ENCODE results near the gene TOM1L2.

Gene TOM1L2

GRCh38 chr17:17814162-17815061 lies 157.8 kb downstream of the TOM1L2 start:
- peaks cover 16% of the 10 kb centered on the region for H3K27me3 ChIP-seq (ENCODE audit: insufficient read depth, low read length)
- no peak overlapping the region for H3K27ac ChIP-seq (ENCODE audit: low read length)
- no peak overlapping the region for H3K4me3 ChIP-seq (ENCODE audit: low read length)
- no peaks in the 10 kb centered on the region for H3K9me3 ChIP-seq (ENCODE audit: insufficient read depth, low read depth, low read length)
- peaks cover 59% of the 10 kb centered on the region for H3K36me3 ChIP-seq (ENCODE audit: insufficient read depth, low read depth, low read length)
- H3K4me1 ChIP-seq (ENCODE audit: insufficient read depth, low read length): peaks cover 8% of the 10 kb centered on the region; the same call in 1 of the 2 replicates
- no peak overlapping the region for H3K9ac ChIP-seq (ENCODE audit: low read depth, low read length)

DNA sequence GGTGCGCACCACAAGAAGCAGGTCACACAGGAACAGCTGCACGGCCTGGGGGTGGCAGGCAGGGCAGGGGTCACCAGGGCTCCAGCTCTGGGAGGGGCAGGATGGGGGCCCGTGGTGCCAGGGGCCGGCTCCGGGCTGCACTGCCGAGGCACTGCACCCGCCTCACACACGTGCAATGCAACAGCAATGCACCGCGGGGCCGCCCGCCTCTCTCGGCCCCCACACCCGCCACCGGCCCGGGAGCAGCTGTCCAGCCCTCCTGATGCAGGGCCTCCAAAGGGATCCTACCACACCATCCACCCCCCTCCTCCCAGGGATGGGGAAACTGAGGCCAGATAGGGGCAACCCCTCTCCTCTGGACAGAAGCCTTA lies 158.5 kb downstream of the TOM1L2 start:
- no peak overlapping the region for H3K9ac ChIP-seq (ENCODE audit: low read depth, low read length)
- H3K27me3 ChIP-seq (ENCODE audit: insufficient read depth, low read length): peaks cover 23% of the 10 kb centered on the region
- H3K9me3 ChIP-seq (ENCODE audit: insufficient read depth, low read depth, low read length): no peaks in the 10 kb centered on the region
- H3K27ac ChIP-seq (ENCODE audit: low read length): no peak overlapping the region
- no peak overlapping the region for H3K4me3 ChIP-seq (ENCODE audit: low read length)
- peaks cover 52% of the 10 kb centered on the region for H3K36me3 ChIP-seq (ENCODE audit: insufficient read depth, low read depth, low read length)
- H3K4me1 ChIP-seq (ENCODE audit: insufficient read depth, low read length): peaks cover 8% of the 10 kb centered on the region; the same call in 1 of the 2 replicates

DNA sequence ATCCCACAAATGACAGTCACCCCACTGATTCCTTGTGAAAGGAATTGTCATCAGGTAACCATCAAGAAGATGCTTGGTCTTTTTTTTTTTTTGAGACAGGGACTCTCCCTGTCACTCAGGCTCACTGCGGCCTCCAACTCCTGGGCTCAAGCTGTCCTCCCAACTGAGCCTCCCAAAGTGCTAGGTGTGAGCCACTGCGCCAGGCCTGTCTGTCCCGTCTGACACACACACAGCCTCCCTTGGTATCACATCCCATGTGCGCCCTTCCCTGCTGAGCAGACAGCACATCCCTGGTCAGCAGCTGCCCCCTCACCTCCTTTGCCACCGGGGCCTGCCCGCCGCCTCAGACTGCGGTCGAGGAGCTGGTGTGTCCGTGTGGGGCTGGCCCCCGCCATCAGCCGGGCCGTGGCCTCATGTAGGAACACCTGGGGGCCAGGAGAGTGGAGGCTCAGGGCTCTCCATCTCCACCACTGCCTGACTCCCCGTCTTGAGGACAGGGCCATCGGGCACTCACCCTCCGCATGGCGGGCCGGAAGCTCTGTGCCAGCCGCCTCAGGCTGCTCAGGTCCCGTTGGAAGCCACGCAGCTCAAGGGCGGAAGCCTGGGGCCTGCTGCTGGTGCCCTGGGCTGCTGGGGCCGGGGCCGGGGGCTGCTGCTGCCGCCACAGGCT lies 159.0 kb downstream of the TOM1L2 start:
- peaks cover 8% of the 10 kb centered on the region; the same call in 1 of the 2 replicates for H3K4me1 ChIP-seq (ENCODE audit: insufficient read depth, low read length)
- H3K36me3 ChIP-seq (ENCODE audit: insufficient read depth, low read depth, low read length): peaks cover 47% of the 10 kb centered on the region
- H3K27ac ChIP-seq (ENCODE audit: low read length): no peak overlapping the region

DNA sequence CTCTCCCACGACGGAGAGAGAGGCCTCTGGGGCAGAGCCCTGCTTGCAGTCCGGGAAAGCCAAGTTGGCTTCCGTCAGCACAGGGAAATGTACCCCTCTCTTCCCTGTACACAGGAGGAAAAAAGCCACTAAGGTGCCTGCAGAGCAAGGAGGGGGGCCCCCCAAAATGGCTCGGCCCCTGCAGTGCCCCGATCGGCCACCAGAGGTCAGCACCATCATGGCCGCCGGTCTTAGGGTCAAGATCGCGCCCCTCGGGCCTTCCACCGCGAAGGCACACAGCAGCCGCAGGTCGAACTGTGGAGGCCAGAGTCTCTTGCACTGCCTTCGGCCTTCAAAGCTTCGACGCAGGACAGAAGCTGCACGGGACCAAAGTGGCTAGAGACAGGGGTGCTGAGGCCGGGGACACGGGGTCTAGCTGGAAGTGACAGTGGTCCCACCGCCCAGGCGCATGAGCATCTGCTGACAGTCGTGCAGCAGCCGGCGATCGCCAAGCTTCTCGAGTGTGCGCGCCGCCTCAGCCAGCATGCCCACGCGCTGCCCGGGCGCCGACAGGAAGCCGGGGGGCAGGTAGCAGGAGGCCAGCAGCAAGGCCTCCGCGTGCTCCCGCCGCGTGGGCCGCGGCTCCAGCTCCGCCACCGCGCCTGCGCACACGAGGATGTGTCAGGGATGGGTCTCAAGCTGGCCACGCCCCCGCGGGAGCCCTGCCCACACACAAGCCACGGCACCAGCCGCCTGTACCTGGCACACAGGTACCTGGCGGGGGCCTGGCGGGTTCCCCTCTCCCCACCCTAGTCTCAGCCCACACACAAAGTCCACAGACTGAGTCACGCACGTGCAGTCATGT lies 159.8 kb downstream of the TOM1L2 start:
- H3K9ac ChIP-seq (ENCODE audit: low read depth, low read length): no peak overlapping the region
- peaks cover 41% of the 10 kb centered on the region for H3K36me3 ChIP-seq (ENCODE audit: insufficient read depth, low read depth, low read length)
- no peaks in the 10 kb centered on the region for H3K9me3 ChIP-seq (ENCODE audit: insufficient read depth, low read depth, low read length)
- H3K27me3 ChIP-seq (ENCODE audit: insufficient read depth, low read length): peaks cover 34% of the 10 kb centered on the region
- H3K4me1 ChIP-seq (ENCODE audit: insufficient read depth, low read length): peaks cover 8% of the 10 kb centered on the region; the same call in 1 of the 2 replicates
- H3K4me3 ChIP-seq (ENCODE audit: low read length): 0 out of 2 replicates have a peak overlapping the region, but pooled peaks have one; percentile 24
- no peak overlapping the region for H3K27ac ChIP-seq (ENCODE audit: low read length)

More for the DNA sequence above, 159.0 kb downstream of the TOM1L2 start:
- Histone ChIP-seq H3K9ac (ENCODE audit: low read depth, low read length) (no peak overlapping the region), H3K9me3 (ENCODE audit: insufficient read depth, low read depth, low read length) (no peaks in the 10 kb centered on the region), H3K4me3 (ENCODE audit: low read length) (no peak overlapping the region), H3K27me3 (ENCODE audit: insufficient read depth, low read length) (peaks cover 27% of the 10 kb centered on the region)

- Histone ChIP-seq H3K36me3 (ENCODE audit: insufficient read depth, low read depth, low read length) (peaks cover 33% of the 10 kb centered on the region), H3K27me3 (ENCODE audit: insufficient read depth, low read length) (peaks cover 35% of the 10 kb centered on the region), H3K4me1 (ENCODE audit: insufficient read depth, low read length) (peaks cover 8% of the 10 kb centered on the region; the same call in 1 of the 2 replicates), H3K4me3 (ENCODE audit: low read length) (peak overlapping the region; percentile 24), H3K9ac (ENCODE audit: low read depth, low read length) (no peak overlapping the region), H3K9me3 (ENCODE audit: insufficient read depth, low read depth, low read length) (no peaks in the 10 kb centered on the region), H3K27ac (ENCODE audit: low read length) (no peak overlapping the region)
These were observed 160.6 kb downstream of the TOM1L2 start for GRCh38 chr17:17811381-17812210.

- peak overlapping the region; percentile 57; the same call in 1 of the 2 replicates for H3K9ac ChIP-seq (ENCODE audit: low read depth, low read length)
- peaks cover 8% of the 10 kb centered on the region; the same call in 1 of the 2 replicates for H3K4me1 ChIP-seq (ENCODE audit: insufficient read depth, low read length)
- peaks cover 40% of the 10 kb centered on the region for H3K27me3 ChIP-seq (ENCODE audit: insufficient read depth, low read length)
- peak overlapping the region; percentile 72 for H3K4me3 ChIP-seq (ENCODE audit: low read length)
- H3K36me3 ChIP-seq (ENCODE audit: insufficient read depth, low read depth, low read length): peaks cover 28% of the 10 kb centered on the region
- H3K27ac ChIP-seq (ENCODE audit: low read length): no peak overlapping the region
- no peaks in the 10 kb centered on the region for H3K9me3 ChIP-seq (ENCODE audit: insufficient read depth, low read depth, low read length)
These were observed 161.3 kb downstream of the TOM1L2 start for GRCh38 chr17:17810895-17811248.

GRCh38 chr17:17810084-17810894 lies 161.9 kb downstream of the TOM1L2 start:
- peaks cover 22% of the 10 kb centered on the region for H3K36me3 ChIP-seq (ENCODE audit: insufficient read depth, low read depth, low read length)
- peaks cover 8% of the 10 kb centered on the region; the same call in 1 of the 2 replicates for H3K4me1 ChIP-seq (ENCODE audit: insufficient read depth, low read length)
- no peaks in the 10 kb centered on the region for H3K9me3 ChIP-seq (ENCODE audit: insufficient read depth, low read depth, low read length)
- H3K27ac ChIP-seq (ENCODE audit: low read length): no peak overlapping the region
- peak overlapping the region; percentile 72 for H3K4me3 ChIP-seq (ENCODE audit: low read length)
- peaks cover 40% of the 10 kb centered on the region for H3K27me3 ChIP-seq (ENCODE audit: insufficient read depth, low read length)
- H3K9ac ChIP-seq (ENCODE audit: low read depth, low read length): peak overlapping the region; percentile 57; the same call in 1 of the 2 replicates

DNA sequence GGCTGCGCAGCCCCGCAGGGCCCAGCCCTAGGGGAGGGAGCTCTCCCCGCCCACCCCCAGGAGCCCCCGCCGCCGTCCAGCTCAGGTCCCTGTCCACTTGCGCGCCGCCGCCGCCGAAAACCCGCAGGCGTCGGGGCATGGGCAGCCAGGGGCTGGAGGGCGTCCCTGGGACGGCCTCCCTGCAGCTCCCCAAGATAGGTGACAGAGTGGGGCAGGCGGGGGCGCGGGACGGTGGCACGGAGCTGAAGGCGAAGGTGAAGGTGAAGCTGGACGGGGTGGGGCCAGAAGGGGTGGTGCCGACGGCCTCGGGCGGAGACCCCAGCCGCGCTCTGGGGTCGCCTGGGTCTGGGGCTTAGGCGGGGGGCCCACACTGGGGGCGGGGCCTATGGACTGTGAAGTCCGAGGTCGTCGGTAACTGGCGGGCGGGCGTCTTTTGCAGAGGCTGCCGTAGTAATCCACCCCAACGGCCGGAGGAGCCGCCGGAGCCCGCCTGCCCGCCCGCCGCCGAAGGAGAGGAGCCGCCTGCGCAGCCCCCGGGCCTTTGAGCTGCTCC lies 162.6 kb downstream of the TOM1L2 start:
- peaks cover 40% of the 10 kb centered on the region for H3K27me3 ChIP-seq (ENCODE audit: insufficient read depth, low read length)
- no peaks in the 10 kb centered on the region for H3K9me3 ChIP-seq (ENCODE audit: insufficient read depth, low read depth, low read length)
- peaks cover 15% of the 10 kb centered on the region for H3K36me3 ChIP-seq (ENCODE audit: insufficient read depth, low read depth, low read length)
- H3K9ac ChIP-seq (ENCODE audit: low read depth, low read length): peak overlapping the region; percentile 57; the same call in 1 of the 2 replicates
- H3K27ac ChIP-seq (ENCODE audit: low read length): no peak overlapping the region
- H3K4me3 ChIP-seq (ENCODE audit: low read length): peak overlapping the region; percentile 72; the same call in 1 of the 2 replicates
- H3K4me1 ChIP-seq (ENCODE audit: insufficient read depth, low read length): peaks cover 8% of the 10 kb centered on the region; the same call in 1 of the 2 replicates

DNA sequence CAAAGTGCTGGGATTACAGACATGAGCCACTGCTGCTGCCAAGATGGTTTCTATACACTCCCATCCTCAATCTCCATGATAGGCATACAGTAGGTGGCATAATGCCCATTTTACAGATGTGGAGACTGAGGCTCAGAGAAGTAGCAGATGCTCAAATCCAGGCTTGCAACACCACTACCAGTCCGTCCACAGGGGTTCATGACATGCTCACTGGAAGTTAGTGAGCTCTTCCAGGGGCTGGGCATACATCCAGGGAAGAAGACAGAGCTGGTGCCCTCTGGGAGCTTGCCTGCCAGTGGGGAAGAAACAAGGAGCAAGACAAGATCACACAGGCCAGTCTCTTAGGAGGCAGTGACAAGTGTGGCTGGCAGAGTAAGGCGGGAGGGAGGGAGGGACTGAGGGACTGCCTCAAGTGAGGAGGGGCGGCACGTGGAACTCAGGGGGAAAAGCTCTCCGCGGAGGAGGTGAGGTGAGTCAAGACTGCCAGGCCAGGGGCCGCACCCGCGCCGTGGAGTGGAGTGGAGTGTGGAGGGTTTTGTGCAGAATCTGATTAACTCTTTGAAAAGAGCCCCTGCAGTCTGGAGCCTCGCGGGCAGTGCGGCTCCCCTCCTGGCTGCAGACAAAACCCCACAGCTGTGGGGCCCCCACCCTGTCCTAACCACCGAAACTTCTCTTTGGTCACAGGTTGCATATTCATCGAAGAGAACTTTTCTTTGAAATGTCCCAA lies 163.3 kb downstream of the TOM1L2 start:
- H3K9ac ChIP-seq (ENCODE audit: low read depth, low read length): no peak overlapping the region
- H3K36me3 ChIP-seq (ENCODE audit: insufficient read depth, low read depth, low read length): peaks cover 8% of the 10 kb centered on the region
- no peaks in the 10 kb centered on the region for H3K9me3 ChIP-seq (ENCODE audit: insufficient read depth, low read depth, low read length)
- H3K4me3 ChIP-seq (ENCODE audit: low read length): no peak overlapping the region
- no peak overlapping the region for H3K27ac ChIP-seq (ENCODE audit: low read length)
- peaks cover 40% of the 10 kb centered on the region for H3K27me3 ChIP-seq (ENCODE audit: insufficient read depth, low read length)
- peaks cover 8% of the 10 kb centered on the region; the same call in 1 of the 2 replicates for H3K4me1 ChIP-seq (ENCODE audit: insufficient read depth, low read length)
